SU-DHL-6 (cell line): Measurements from ENCODE around the gene NINL.

Experiments used
- H2AFZ ChIP-seq: fragments of 200-600 bp; sonication (generic); 2 replicates; pipeline ENCODE4 v1.6.1; 2014; ENCODE audit warnings: low read depth, mild to moderate bottlenecking, moderate library complexity, mixed read lengths, antibody characterized with exemption, low read length; ENCODE audit not compliant: severe bottlenecking
- H3F3A ChIP-seq: fragments of 200-600 bp; shearing (Covaris generic); 2 replicates; pipeline ENCODE4 v1.6.0; 2016; ENCODE audit warnings: antibody characterized with exemption, mild to moderate bottlenecking; ENCODE audit not compliant: insufficient read depth
- H3K27ac ChIP-seq: fragments of 200-600 bp; sonication (generic); 2 replicates; pipeline ENCODE4 v1.5.1; 2016; ENCODE audit warnings: low read depth, mild to moderate bottlenecking, low read length, moderate library complexity, mixed read lengths
- H3K27me3 ChIP-seq: fragments of 200-600 bp; sonication (generic), shearing (Covaris generic); 2 replicates; pipeline ENCODE4 v1.6.0; 2014; ENCODE audit warnings: mild to moderate bottlenecking, low read length
- H3K36me3 ChIP-seq: fragments of 200-600 bp; sonication (generic); 2 replicates; pipeline ENCODE4 v1.6.1; 2014; ENCODE audit warnings: mild to moderate bottlenecking, low read length, mixed read lengths
- H3K4me2 ChIP-seq: fragments of 300-600, 200-600 bp; shearing (Covaris generic), sonication (generic); 2 replicates; pipeline ENCODE4 v1.6.0; 2014; ENCODE audit warnings: low read length, low read depth, mild to moderate bottlenecking; ENCODE audit not compliant: poor library complexity, severe bottlenecking
- H3K4me3 ChIP-seq: fragments of 200-600 bp; sonication (generic); 2 replicates; pipeline ENCODE4 v1.5.1; 2014; ENCODE audit warnings: antibody characterized with exemption, low read length, mild to moderate bottlenecking, mixed read lengths; ENCODE audit not compliant: insufficient read depth, poor library complexity, severe bottlenecking
- H3K79me2 ChIP-seq: fragments of 200-600 bp; sonication (generic); 2 replicates; pipeline ENCODE4 v1.6.1; 2014; ENCODE audit warnings: mild to moderate bottlenecking, low read length, moderate library complexity; ENCODE audit not compliant: insufficient read depth
- H3K9ac ChIP-seq: fragments of 200-600 bp; sonication (generic); 2 replicates; pipeline ENCODE4 v1.7.0; 2014; ENCODE audit warnings: mild to moderate bottlenecking, low read length
- H3K9me2 ChIP-seq: fragments of 200-600 bp; sonication (generic); replicated peaks from 2 replicates; pipeline ENCODE4 v1.6.1; 2014; ENCODE audit warnings: low read length; ENCODE audit not compliant: insufficient read depth
- H3K9me3 ChIP-seq: fragments of 200-600 bp; sonication (generic); 2 replicates; pipeline ENCODE4 v1.6.1; 2014; ENCODE audit warnings: low read length, mixed read lengths; ENCODE audit not compliant: insufficient read depth
- H4K20me1 ChIP-seq: fragments of 200-600 bp; sonication (generic); 2 replicates; pipeline ENCODE4 v1.6.1; 2014; ENCODE audit warnings: low read depth, mild to moderate bottlenecking, antibody characterized with exemption, low read length, moderate library complexity, mixed read lengths
- EZH2phosphoT487 ChIP-seq: fragments of 200-600 bp; sonication (generic), shearing (Covaris generic); conservative IDR thresholded peaks from 2 replicates; pipeline ENCODE4 v1.6.1; 2018; ENCODE audit warnings: mild to moderate bottlenecking, antibody characterized with exemption, low read length, moderate library complexity, mixed read lengths
- TF ChIP-seq, protein P1 (sequence below): fragments of 200-600 bp; sonication (generic); IDR thresholded peaks from one replicate; pipeline ENCODE4 v1.5.1; 2017; ENCODE audit warnings: antibody characterized with exemption, mild to moderate bottlenecking, low read length, moderate library complexity; ENCODE audit not compliant: insufficient read depth, poor library complexity, severe bottlenecking

Gene NINL

GRCh38 chr20:25479638-25480037, 105.7 kb downstream of the NINL start:
- H3K9me3 ChIP-seq = no peaks in the 10 kb centered on the region
- H3K4me3 ChIP-seq = no peak overlapping the region
- no peak for TF ChIP-seq EZH2phosphoT487
- TF ChIP-seq, protein P1, sequence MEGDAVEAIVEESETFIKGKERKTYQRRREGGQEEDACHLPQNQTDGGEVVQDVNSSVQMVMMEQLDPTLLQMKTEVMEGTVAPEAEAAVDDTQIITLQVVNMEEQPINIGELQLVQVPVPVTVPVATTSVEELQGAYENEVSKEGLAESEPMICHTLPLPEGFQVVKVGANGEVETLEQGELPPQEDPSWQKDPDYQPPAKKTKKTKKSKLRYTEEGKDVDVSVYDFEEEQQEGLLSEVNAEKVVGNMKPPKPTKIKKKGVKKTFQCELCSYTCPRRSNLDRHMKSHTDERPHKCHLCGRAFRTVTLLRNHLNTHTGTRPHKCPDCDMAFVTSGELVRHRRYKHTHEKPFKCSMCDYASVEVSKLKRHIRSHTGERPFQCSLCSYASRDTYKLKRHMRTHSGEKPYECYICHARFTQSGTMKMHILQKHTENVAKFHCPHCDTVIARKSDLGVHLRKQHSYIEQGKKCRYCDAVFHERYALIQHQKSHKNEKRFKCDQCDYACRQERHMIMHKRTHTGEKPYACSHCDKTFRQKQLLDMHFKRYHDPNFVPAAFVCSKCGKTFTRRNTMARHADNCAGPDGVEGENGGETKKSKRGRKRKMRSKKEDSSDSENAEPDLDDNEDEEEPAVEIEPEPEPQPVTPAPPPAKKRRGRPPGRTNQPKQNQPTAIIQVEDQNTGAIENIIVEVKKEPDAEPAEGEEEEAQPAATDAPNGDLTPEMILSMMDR = no peak
- H3K4me2 ChIP-seq = no peak overlapping the region
- H2AFZ ChIP-seq = no peak overlapping the region
- H3K27me3 ChIP-seq = no peaks in the 10 kb centered on the region
- no peaks in the 10 kb centered on the region for H3K9me2 ChIP-seq
- no peak overlapping the region for H3K9ac ChIP-seq
- H3K27ac ChIP-seq = no peak overlapping the region
- no peaks in the 10 kb centered on the region for H3K36me3 ChIP-seq
- H4K20me1 ChIP-seq = no peaks in the 10 kb centered on the region
- no peaks in the 10 kb centered on the region for H3F3A ChIP-seq
- H3K79me2 ChIP-seq = no peaks in the 10 kb centered on the region

DNA sequence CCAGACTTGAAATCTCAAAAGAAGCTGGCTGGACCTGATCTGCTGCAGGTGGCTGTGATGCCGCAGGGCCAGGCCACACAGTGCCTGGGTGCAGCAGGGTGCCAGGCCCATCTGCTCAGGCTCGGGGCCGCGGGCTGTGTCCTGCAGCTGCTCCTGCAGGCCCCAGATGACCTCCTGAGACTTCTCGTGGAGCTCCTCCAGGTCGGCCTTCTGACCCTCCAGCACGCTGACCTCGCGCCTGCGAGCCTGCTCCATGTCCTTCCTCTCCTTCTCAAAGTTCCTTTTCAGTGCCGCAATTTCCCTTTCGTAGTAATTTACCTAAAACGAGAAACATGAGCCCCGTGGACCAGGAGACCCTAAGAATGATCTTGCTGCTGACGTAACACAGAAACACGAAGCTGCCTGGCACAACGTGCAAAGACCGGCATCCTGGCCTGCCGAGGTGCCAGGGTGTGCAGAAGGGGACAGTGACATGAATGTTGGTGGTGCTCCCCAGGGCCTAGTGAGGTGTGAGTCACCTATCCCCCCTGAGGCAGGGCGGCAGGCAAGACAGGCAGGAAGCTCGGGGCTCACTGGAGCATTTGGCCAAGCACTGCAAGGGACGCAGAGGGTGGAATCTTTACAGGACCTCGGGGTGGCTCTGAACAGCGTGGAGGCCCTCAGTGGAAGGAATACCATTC, 106.3 kb downstream of the NINL start:
- no peak overlapping the region for H2AFZ ChIP-seq
- no peak overlapping the region for H3K9ac ChIP-seq
- no peak overlapping the region for H3K4me2 ChIP-seq
- no peaks in the 10 kb centered on the region for H3K79me2 ChIP-seq
- no peaks in the 10 kb centered on the region for H4K20me1 ChIP-seq
- no peaks in the 10 kb centered on the region for H3K27me3 ChIP-seq
- H3K36me3 ChIP-seq = no peaks in the 10 kb centered on the region
- no peaks in the 10 kb centered on the region for H3K9me3 ChIP-seq
- TF ChIP-seq EZH2phosphoT487 = no peak
- TF ChIP-seq, protein P1 = no peak
- H3F3A ChIP-seq = no peaks in the 10 kb centered on the region
- H3K9me2 ChIP-seq = no peaks in the 10 kb centered on the region
- no peak overlapping the region for H3K4me3 ChIP-seq
- no peak overlapping the region for H3K27ac ChIP-seq

GRCh38 chr20:25477014-25477882, 108.1 kb downstream of the NINL start:
- H3F3A ChIP-seq = no peaks in the 10 kb centered on the region
- no peak overlapping the region for H2AFZ ChIP-seq
- H3K4me2 ChIP-seq = no peak overlapping the region
- H3K27me3 ChIP-seq = no peaks in the 10 kb centered on the region
- H4K20me1 ChIP-seq = no peaks in the 10 kb centered on the region
- no peaks in the 10 kb centered on the region for H3K36me3 ChIP-seq
- no peak overlapping the region for H3K4me3 ChIP-seq
- no peaks in the 10 kb centered on the region for H3K79me2 ChIP-seq
- no peak for TF ChIP-seq EZH2phosphoT487
- TF ChIP-seq, protein P1 = no peak
- no peak overlapping the region for H3K27ac ChIP-seq
- H3K9me2 ChIP-seq = no peaks in the 10 kb centered on the region
- no peaks in the 10 kb centered on the region for H3K9me3 ChIP-seq
- no peak overlapping the region for H3K9ac ChIP-seq
